ENCODE data around the gene FUCA2.

- TF ChIP-seq CTCF (IDR thresholded peaks at IDR 0.05; ENCODE audit: control extremely low read depth in 1 of 3, insufficient read depth in 1 of 3, low read depth in 1 of 3, low read length in 3 of 3), result no peak
- no peak for TF ChIP-seq POLR2A (IDR thresholded peaks at IDR 0.05; ENCODE audit: control extremely low read depth in 1 of 2, low read depth in 2 of 2, low read length in 2 of 2)
- no peak for TF ChIP-seq TCF12 (IDR thresholded peaks at IDR 0.05; ENCODE audit: low read depth, low read length)
- TF ChIP-seq RAD21 (IDR thresholded peaks at IDR 0.05 in 1 of 2, conservative IDR thresholded peaks at IDR 0.05 in 1 of 2; ENCODE audit: low read depth in 2 of 2, low read length in 2 of 2), result no peak
- TF ChIP-seq CEBPB (IDR thresholded peaks at IDR 0.05; ENCODE audit: low read depth, low read length), result no peak
- TF ChIP-seq EZH2 (IDR thresholded peaks at IDR 0.05; ENCODE audit: low read depth, low read length, severe bottlenecking), result no peak
- TF ChIP-seq KDM1A (IDR thresholded peaks at IDR 0.05; ENCODE audit: borderline replicate concordance, low read length), result no peak
- no peak for TF ChIP-seq NANOG (IDR thresholded peaks at IDR 0.05; ENCODE audit: insufficient read depth, low read depth, low read length, poor library complexity, severe bottlenecking)
- no peak for TF ChIP-seq TEAD4 (IDR thresholded peaks at IDR 0.05; ENCODE audit: low read depth, low read length)
- no peak for TF ChIP-seq PHF8 (conservative IDR thresholded peaks at IDR 0.05; ENCODE audit: low read depth, low read length)
- no peak for TF ChIP-seq KDM5A (IDR thresholded peaks at IDR 0.05; ENCODE audit: low read length)
- TF ChIP-seq SP2 (IDR thresholded peaks at IDR 0.05; ENCODE audit: low read length), result no peak
Measured at GRCh38 chr6:143476545-143476944, 35.0 kb downstream of the FUCA2 start.

Data from H1 (cell line).